K562 (cell line): ENCODE measurements around the gene POU3F1. TPM values are rescaled to one million over a fixed set of nuclear protein-coding genes. Genes with fewer than 3 reads are reported as not detected.

ENCODE experiments used
- FOXK1 ChIP-seq: sonication (generic); formaldehyde crosslinking; IDR thresholded peaks from 2 replicates; pipeline ENCODE4 v1.8.0; 2022; ENCODE audit warnings: missing genetic modification reagents, mild to moderate bottlenecking, borderline replicate concordance
- POLR2A ChIP-seq: fragments of 450-650 bp; conservative IDR thresholded peaks from 2 replicates; pipeline ENCODE4 v1.6.1; 2016
- POLR2AphosphoS2 ChIP-seq: IDR thresholded peaks from 2 replicates; pipeline ENCODE4 v1.6.1; 2012; ENCODE audit warnings: low read length, improper control_type of control experiment
- TBP ChIP-seq: optimal IDR thresholded peaks from 2 replicates; pipeline ENCODE3; 2011; ENCODE audit warnings: low read depth, low read length, improper control_type of control experiment
- THRAP3 ChIP-seq: fragments of 450-650 bp; IDR thresholded peaks from 2 replicates; pipeline ENCODE4 v1.6.1; 2016; ENCODE audit warnings: mild to moderate bottlenecking, inconsistent platforms, borderline replicate concordance
- microRNA-seq: library from miRNA; unstranded; fragments of <30 nt; microRNA quantifications from one replicate; pipeline ENCODE4, GENCODE V29; 2018; ENCODE audit warnings: borderline microRNAs expressed
- polyA plus RNA-seq, 8 experiments: library from polyadenylated mRNA; depleted of rRNA in 4 of 8; stranded (reverse) in 5 of 8; unstranded in 3 of 8; fragments of >200 nt; fragmentation: Nextera tagmentation in 2 of 8; fragmentation: Illumina TruSeq in 1 of 8; extraction: Ambion mirVana in 2 of 8; extraction: Trizol in 1 of 8; gene quantifications; 2 replicates each; pipeline versions ENCODE4 v1.2.1 to v1.2.3, GENCODE V29; 2011 to 2014; ENCODE audit warnings: inconsistent platforms in 1 of 8, missing spikeins in 1 of 8
- small RNA-seq: library from RNA; depleted of rRNA; stranded (forward); fragments of <200 nt; gene quantifications from one replicate; pipeline ENCODE3, GENCODE V24; 2014
- total RNA-seq, 7 experiments: library from RNA; depleted of rRNA in 6 of 7; stranded (reverse); fragments of >200 nt in 6 of 7; fragmentation: Illumina TruSeq in 2 of 7; extraction: Trizol in 2 of 7; gene quantifications; 2 replicates each; pipeline versions ENCODE4 v1.2.1 to v1.2.3, GENCODE V29; 2011 to 2021; ENCODE audit warnings: low replicate concordance in 1 of 7
- TF ChIP-seq, protein P1 (sequence below): fragments of 450-650 bp; formaldehyde crosslinking; IDR thresholded peaks from 2 replicates; pipeline ENCODE4 v1.4.0; 2022; ENCODE audit warnings: missing genetic modification characterization
- TF ChIP-seq, protein P2 (sequence below): fragments of 250-450 bp; sonication (Bioruptor Pico); IDR thresholded peaks from 2 replicates; pipeline ENCODE4 v1.5.0; 2021
- TF ChIP-seq, protein P3 (sequence below): sonication (generic); formaldehyde crosslinking; IDR thresholded peaks from 2 replicates; pipeline ENCODE4 v1.9.0; 2022; ENCODE audit warnings: mild to moderate bottlenecking, missing genetic modification reagents

POU3F1 gene
- total and polyA plus RNA-seq, 9 of the 15 experiments (the other 6 are each of a cell fraction or from before 2014, with no cell fraction given) = 0.09 TPM; not detected in 8

DNA sequence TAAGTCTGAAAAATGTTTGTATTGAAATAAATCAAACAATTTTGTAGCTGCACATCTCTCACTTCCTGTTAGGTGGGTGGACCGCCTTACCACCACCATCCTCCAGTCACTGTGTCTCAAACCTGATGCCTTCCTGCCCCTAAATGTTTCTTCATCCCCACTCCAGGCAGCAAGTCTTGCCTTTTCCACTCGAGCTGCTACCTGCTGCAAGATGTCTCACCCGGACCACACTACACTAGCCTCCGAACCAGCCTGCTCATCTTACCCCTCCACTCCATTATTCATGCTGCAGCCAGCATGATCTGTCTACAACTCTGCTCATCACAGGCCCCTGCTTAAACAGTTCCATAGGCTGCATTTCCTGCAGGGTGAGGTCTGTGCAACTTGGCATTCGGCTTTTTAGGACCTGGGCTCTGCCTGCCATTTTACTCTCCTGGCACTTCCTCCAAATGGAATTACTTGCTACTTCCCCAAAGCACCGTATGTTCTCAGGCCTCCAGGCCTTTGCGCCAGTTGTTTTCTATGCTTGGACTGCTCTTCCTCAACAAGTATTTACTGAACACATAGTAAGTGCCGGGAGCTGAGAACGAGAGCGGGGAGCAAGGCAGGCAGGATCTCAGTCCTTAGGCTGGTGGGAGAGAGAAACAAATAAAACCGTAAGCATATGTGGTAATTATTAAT lies 51.6 kb downstream of the POU3F1 start (continued):
- TF ChIP-seq, protein P1, sequence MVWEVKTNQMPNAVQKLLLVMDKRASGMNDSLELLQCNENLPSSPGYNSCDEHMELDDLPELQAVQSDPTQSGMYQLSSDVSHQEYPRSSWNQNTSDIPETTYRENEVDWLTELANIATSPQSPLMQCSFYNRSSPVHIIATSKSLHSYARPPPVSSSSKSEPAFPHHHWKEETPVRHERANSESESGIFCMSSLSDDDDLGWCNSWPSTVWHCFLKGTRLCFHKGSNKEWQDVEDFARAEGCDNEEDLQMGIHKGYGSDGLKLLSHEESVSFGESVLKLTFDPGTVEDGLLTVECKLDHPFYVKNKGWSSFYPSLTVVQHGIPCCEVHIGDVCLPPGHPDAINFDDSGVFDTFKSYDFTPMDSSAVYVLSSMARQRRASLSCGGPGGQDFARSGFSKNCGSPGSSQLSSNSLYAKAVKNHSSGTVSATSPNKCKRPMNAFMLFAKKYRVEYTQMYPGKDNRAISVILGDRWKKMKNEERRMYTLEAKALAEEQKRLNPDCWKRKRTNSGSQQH (CRISPR knock-in tag) = peak; percentile 57; the same call in 1 of the 2 replicates
- TF ChIP-seq THRAP3 = 0 out of 2 replicates have a peak, but pooled peaks have one; percentile 65
- peak; percentile 70 for TF ChIP-seq POLR2A
- TF ChIP-seq, protein P2, sequence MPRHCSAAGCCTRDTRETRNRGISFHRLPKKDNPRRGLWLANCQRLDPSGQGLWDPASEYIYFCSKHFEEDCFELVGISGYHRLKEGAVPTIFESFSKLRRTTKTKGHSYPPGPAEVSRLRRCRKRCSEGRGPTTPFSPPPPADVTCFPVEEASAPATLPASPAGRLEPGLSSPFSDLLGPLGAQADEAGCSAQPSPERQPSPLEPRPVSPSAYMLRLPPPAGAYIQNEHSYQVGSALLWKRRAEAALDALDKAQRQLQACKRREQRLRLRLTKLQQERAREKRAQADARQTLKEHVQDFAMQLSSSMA (CRISPR knock-in tag) = no peak
- no peak for TF ChIP-seq TBP
- no peak for TF ChIP-seq FOXK1 (CRISPR knock-in tag)
- TF ChIP-seq, protein P3, sequence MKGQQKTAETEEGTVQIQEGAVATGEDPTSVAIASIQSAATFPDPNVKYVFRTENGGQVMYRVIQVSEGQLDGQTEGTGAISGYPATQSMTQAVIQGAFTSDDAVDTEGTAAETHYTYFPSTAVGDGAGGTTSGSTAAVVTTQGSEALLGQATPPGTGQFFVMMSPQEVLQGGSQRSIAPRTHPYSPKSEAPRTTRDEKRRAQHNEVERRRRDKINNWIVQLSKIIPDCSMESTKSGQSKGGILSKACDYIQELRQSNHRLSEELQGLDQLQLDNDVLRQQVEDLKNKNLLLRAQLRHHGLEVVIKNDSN (CRISPR knock-in tag) = no peak
- peak; percentile 45; the same call in 1 of the 2 replicates for TF ChIP-seq POLR2AphosphoS2
- TF ChIP-seq, all 486 proteins: peak for 9

Small RNA genes lying within 50 kb of the gene (microRNA-seq; reads per million reads assigned to microRNA genes)
- gene MIR3659 = 1.5 reads per million, percentile 17 among the genes with 10 or more reads in this experiment

Small RNA genes lying within 50 kb of the gene (small RNA-seq; reads per million reads assigned to genes)
- gene MIR3659 = not detected

Other genes with a start within 250 kb of the POU3F1 start
- 70.9 and 85.3 TPM in 2 replicates for gene C1orf122, start 239.0 kb downstream of the POU3F1 start, total RNA-seq (2014; rRNA removed)
- 11.2 TPM in 2 replicates for gene C1orf122, start 239.0 kb downstream of the POU3F1 start, total RNA-seq (2014; rRNA removed; fragmentation: Illumina TruSeq; extraction: Trizol)
- gene C1orf122, start 239.0 kb downstream of the POU3F1 start, total RNA-seq (2015; rRNA removed; fragmentation: Illumina TruSeq; extraction: Trizol) = 18.6 and 22.0 TPM in 2 replicates
- gene C1orf122, start 239.0 kb downstream of the POU3F1 start, total RNA-seq (2021) = 51.5 and 52.5 TPM in 2 replicates
- gene C1orf122, start 239.0 kb downstream of the POU3F1 start, polyA plus RNA-seq (2011; rRNA removed) = 17.3 and 20.7 TPM in 2 replicates
- gene C1orf122, start 239.0 kb downstream of the POU3F1 start, polyA plus RNA-seq (2014; fragmentation: Illumina TruSeq; extraction: Trizol) = 8.5 and 12.4 TPM in 2 replicates
- 1 to 10 TPM; 3.6 to 5.2 TPM for gene C1orf122, start 239.0 kb downstream of the POU3F1 start, polyA plus RNA-seq (2014; fragmentation: Nextera tagmentation; extraction: Ambion mirVana)
- gene C1orf122, start 239.0 kb downstream of the POU3F1 start, polyA plus RNA-seq (2014; rRNA removed) = 47.9 and 58.3 TPM in 2 replicates
- gene YRDC, start 238.6 kb downstream of the POU3F1 start, total RNA-seq (2014; rRNA removed) = 58.5 and 65.1 TPM in 2 replicates
- 47.2 and 51.0 TPM in 2 replicates for gene YRDC, start 238.6 kb downstream of the POU3F1 start, total RNA-seq (2014; rRNA removed; fragmentation: Illumina TruSeq; extraction: Trizol)
- 34.1 and 34.2 TPM in 2 replicates for gene YRDC, start 238.6 kb downstream of the POU3F1 start, total RNA-seq (2015; rRNA removed; fragmentation: Illumina TruSeq; extraction: Trizol)
- 57.2 and 60.1 TPM in 2 replicates for gene YRDC, start 238.6 kb downstream of the POU3F1 start, total RNA-seq (2021)
- gene YRDC, start 238.6 kb downstream of the POU3F1 start, polyA plus RNA-seq (2011; rRNA removed) = 49.8 and 56.0 TPM in 2 replicates
- gene YRDC, start 238.6 kb downstream of the POU3F1 start, polyA plus RNA-seq (2014; fragmentation: Illumina TruSeq; extraction: Trizol) = 40.2 and 44.8 TPM in 2 replicates
- 10 to 100 TPM; 11.1 to 16.7 TPM for gene YRDC, start 238.6 kb downstream of the POU3F1 start, polyA plus RNA-seq (2014; fragmentation: Nextera tagmentation; extraction: Ambion mirVana)
- gene YRDC, start 238.6 kb downstream of the POU3F1 start, polyA plus RNA-seq (2014; rRNA removed) = 54.4 and 58.9 TPM in 2 replicates
- gene MTF1, start 187.2 kb downstream of the POU3F1 start, total RNA-seq (2014; rRNA removed) = 1.1 and 2.6 TPM in 2 replicates
- gene MTF1, start 187.2 kb downstream of the POU3F1 start, total RNA-seq (2014; rRNA removed; fragmentation: Illumina TruSeq; extraction: Trizol) = 6.7 and 7.1 TPM in 2 replicates
- 4.3 and 4.4 TPM in 2 replicates for gene MTF1, start 187.2 kb downstream of the POU3F1 start, total RNA-seq (2015; rRNA removed; fragmentation: Illumina TruSeq; extraction: Trizol)
- gene MTF1, start 187.2 kb downstream of the POU3F1 start, total RNA-seq (2021) = 11.3 and 12.2 TPM in 2 replicates
- gene MTF1, start 187.2 kb downstream of the POU3F1 start, polyA plus RNA-seq (2011; rRNA removed) = 4.8 and 5.1 TPM in 2 replicates
- 5.2 and 6.1 TPM in 2 replicates for gene MTF1, start 187.2 kb downstream of the POU3F1 start, polyA plus RNA-seq (2014; fragmentation: Illumina TruSeq; extraction: Trizol)
- 1 to 10 TPM; 1.9 to 2.4 TPM for gene MTF1, start 187.2 kb downstream of the POU3F1 start, polyA plus RNA-seq (2014; fragmentation: Nextera tagmentation; extraction: Ambion mirVana)
- gene MTF1, start 187.2 kb downstream of the POU3F1 start, polyA plus RNA-seq (2014; rRNA removed) = 2.9 and 3.6 TPM in 2 replicates
- gene INPP5B, start 99.7 kb downstream of the POU3F1 start, total RNA-seq (2014; rRNA removed) = 25.2 and 33.7 TPM in 2 replicates
- 26.3 and 27.9 TPM in 2 replicates for gene INPP5B, start 99.7 kb downstream of the POU3F1 start, total RNA-seq (2014; rRNA removed; fragmentation: Illumina TruSeq; extraction: Trizol)
- 22.2 and 23.6 TPM in 2 replicates for gene INPP5B, start 99.7 kb downstream of the POU3F1 start, total RNA-seq (2015; rRNA removed; fragmentation: Illumina TruSeq; extraction: Trizol)
- gene INPP5B, start 99.7 kb downstream of the POU3F1 start, total RNA-seq (2021) = 27.8 and 28.7 TPM in 2 replicates
- gene INPP5B, start 99.7 kb downstream of the POU3F1 start, polyA plus RNA-seq (2011; rRNA removed) = 20.9 and 27.8 TPM in 2 replicates
- 19.7 and 19.8 TPM in 2 replicates for gene INPP5B, start 99.7 kb downstream of the POU3F1 start, polyA plus RNA-seq (2014; fragmentation: Illumina TruSeq; extraction: Trizol)
- gene INPP5B, start 99.7 kb downstream of the POU3F1 start, polyA plus RNA-seq (2014; fragmentation: Nextera tagmentation; extraction: Ambion mirVana) = 10 to 100 TPM; 14.1 to 16.5 TPM
- gene INPP5B, start 99.7 kb downstream of the POU3F1 start, polyA plus RNA-seq (2014; rRNA removed) = 18.5 and 20.9 TPM in 2 replicates
- gene SF3A3, start 56.8 kb downstream of the POU3F1 start, total RNA-seq (2014; rRNA removed) = 237 and 305 TPM in 2 replicates
- gene SF3A3, start 56.8 kb downstream of the POU3F1 start, total RNA-seq (2014; rRNA removed; fragmentation: Illumina TruSeq; extraction: Trizol) = 303 and 319 TPM in 2 replicates
- gene SF3A3, start 56.8 kb downstream of the POU3F1 start, total RNA-seq (2015; rRNA removed; fragmentation: Illumina TruSeq; extraction: Trizol) = 348 and 384 TPM in 2 replicates
- gene SF3A3, start 56.8 kb downstream of the POU3F1 start, total RNA-seq (2021) = 177 and 184 TPM in 2 replicates
- 131 and 193 TPM in 2 replicates for gene SF3A3, start 56.8 kb downstream of the POU3F1 start, polyA plus RNA-seq (2011; rRNA removed)
- 305 and 350 TPM in 2 replicates for gene SF3A3, start 56.8 kb downstream of the POU3F1 start, polyA plus RNA-seq (2014; fragmentation: Illumina TruSeq; extraction: Trizol)
- 100 to 1,000 TPM; 197 to 467 TPM for gene SF3A3, start 56.8 kb downstream of the POU3F1 start, polyA plus RNA-seq (2014; fragmentation: Nextera tagmentation; extraction: Ambion mirVana)
- 237 and 245 TPM in 2 replicates for gene SF3A3, start 56.8 kb downstream of the POU3F1 start, polyA plus RNA-seq (2014; rRNA removed)
- gene FHL3, start 41.3 kb downstream of the POU3F1 start, total RNA-seq (2014; rRNA removed) = 55.7 and 80.3 TPM in 2 replicates
- gene FHL3, start 41.3 kb downstream of the POU3F1 start, total RNA-seq (2014; rRNA removed; fragmentation: Illumina TruSeq; extraction: Trizol) = 22.6 and 27.7 TPM in 2 replicates
- gene FHL3, start 41.3 kb downstream of the POU3F1 start, total RNA-seq (2015; rRNA removed; fragmentation: Illumina TruSeq; extraction: Trizol) = 34.1 and 35.1 TPM in 2 replicates
- 123 and 144 TPM in 2 replicates for gene FHL3, start 41.3 kb downstream of the POU3F1 start, total RNA-seq (2021)
- 14.8 and 18.9 TPM in 2 replicates for gene FHL3, start 41.3 kb downstream of the POU3F1 start, polyA plus RNA-seq (2011; rRNA removed)
- 117 and 145 TPM in 2 replicates for gene FHL3, start 41.3 kb downstream of the POU3F1 start, polyA plus RNA-seq (2014; fragmentation: Illumina TruSeq; extraction: Trizol)
- 1 to 10 TPM; 6.1 to 8.0 TPM for gene FHL3, start 41.3 kb downstream of the POU3F1 start, polyA plus RNA-seq (2014; fragmentation: Nextera tagmentation; extraction: Ambion mirVana)
- 56.7 and 61.4 TPM in 2 replicates for gene FHL3, start 41.3 kb downstream of the POU3F1 start, polyA plus RNA-seq (2014; rRNA removed)
- 125 and 137 TPM in 2 replicates for gene UTP11, start 34.1 kb downstream of the POU3F1 start, total RNA-seq (2014; rRNA removed)
- 215 and 251 TPM in 2 replicates for gene UTP11, start 34.1 kb downstream of the POU3F1 start, total RNA-seq (2014; rRNA removed; fragmentation: Illumina TruSeq; extraction: Trizol)
- gene UTP11, start 34.1 kb downstream of the POU3F1 start, total RNA-seq (2015; rRNA removed; fragmentation: Illumina TruSeq; extraction: Trizol) = 214 and 221 TPM in 2 replicates
- 124 and 129 TPM in 2 replicates for gene UTP11, start 34.1 kb downstream of the POU3F1 start, total RNA-seq (2021)
- gene UTP11, start 34.1 kb downstream of the POU3F1 start, polyA plus RNA-seq (2011; rRNA removed) = 67.6 and 91.1 TPM in 2 replicates
- gene UTP11, start 34.1 kb downstream of the POU3F1 start, polyA plus RNA-seq (2014; fragmentation: Illumina TruSeq; extraction: Trizol) = 329 and 378 TPM in 2 replicates
- gene UTP11, start 34.1 kb downstream of the POU3F1 start, polyA plus RNA-seq (2014; fragmentation: Nextera tagmentation; extraction: Ambion mirVana) = 100 to 1,000 TPM; 269 to 303 TPM
- gene UTP11, start 34.1 kb downstream of the POU3F1 start, polyA plus RNA-seq (2014; rRNA removed) = 167 and 253 TPM in 2 replicates